HepG2 (cell line): ENCODE data around the gene TDRD10. TPM values are rescaled to one million over a fixed set of nuclear protein-coding genes. Genes with fewer than 3 reads are reported as not detected.
A peak's percentile ranks its signal among the peaks of the same experiment; 100 is the strongest.

ENCODE experiments used
- IRX3 ChIP-seq: sonication (generic); formaldehyde crosslinking; IDR thresholded peaks from 2 replicates; pipeline ENCODE4 v1.8.1; 2023; ENCODE audit warnings: mild to moderate bottlenecking, low read depth, missing genetic modification reagents, borderline replicate concordance
- MXI1 ChIP-seq: IDR thresholded peaks from 3 replicates; pipeline ENCODE4 v1.6.1; 2012; ENCODE audit warnings: low read depth, low read length, inconsistent platforms, borderline replicate concordance
- SMARCC2 ChIP-seq: fragments of 450-650 bp; IDR thresholded peaks from 2 replicates; pipeline ENCODE4 v1.6.1; 2017; ENCODE audit warnings: antibody characterized with exemption, mild to moderate bottlenecking
- TFDP2 ChIP-seq: sonication (generic); formaldehyde crosslinking; IDR thresholded peaks from 2 replicates; pipeline ENCODE4 v1.4.0; 2020; ENCODE audit warnings: missing genetic modification reagents
- THAP9 ChIP-seq: sonication (generic); formaldehyde crosslinking; IDR thresholded peaks from 2 replicates; pipeline ENCODE4; 2020; ENCODE audit warnings: missing genetic modification reagents, mild to moderate bottlenecking, borderline replicate concordance
- ZBTB8A ChIP-seq: sonication (generic); formaldehyde crosslinking; IDR thresholded peaks from 2 replicates; pipeline ENCODE4 v1.4.0; 2020; ENCODE audit warnings: mild to moderate bottlenecking, low read depth, missing genetic modification reagents, borderline replicate concordance
- ZNF619 ChIP-seq: sonication (generic); formaldehyde crosslinking; IDR thresholded peaks from 2 replicates; pipeline ENCODE4 v1.4.0; 2020; ENCODE audit warnings: mild to moderate bottlenecking, missing genetic modification reagents
- polyA plus RNA-seq, 8 experiments: library from polyadenylated mRNA; depleted of rRNA in 3 of 8; stranded (reverse) in 7 of 8; unstranded in 1 of 8; fragments of >200 nt; fragmentation: Illumina TruSeq in 4 of 8; extraction: Trizol in 4 of 8; gene quantifications; 2 replicates each; pipeline versions ENCODE4 v1.2.1 to v1.2.3, GENCODE V29; 2011 to 2016; ENCODE audit warnings: low read depth in 4 of 8, missing spikeins in 1 of 8, mixed read lengths in 1 of 8; ENCODE audit not compliant: insufficient read depth in 1 of 8
- total RNA-seq, 5 experiments: library from RNA; depleted of rRNA; stranded (reverse); fragments of >200 nt; fragmentation: Illumina TruSeq; extraction: Trizol; gene quantifications; 2 replicates each; pipeline ENCODE4 v1.2.3, GENCODE V29; 2016; ENCODE audit warnings: low read depth in 1 of 5
- TF ChIP-seq, protein P1 (sequence below): sonication (generic); formaldehyde crosslinking; IDR thresholded peaks from 2 replicates; pipeline ENCODE4 v1.4.0; 2020; ENCODE audit warnings: missing genetic modification reagents, borderline replicate concordance
- TF ChIP-seq, protein P2 (sequence below): sonication (generic); formaldehyde crosslinking; IDR thresholded peaks from 2 replicates; pipeline ENCODE4 v1.4.0; 2020; ENCODE audit warnings: missing genetic modification reagents, borderline replicate concordance
- TF ChIP-seq, protein P3 (sequence below): IDR thresholded peaks from 2 replicates; pipeline ENCODE4 v1.6.1; 2016; ENCODE audit warnings: missing compliant biosample characterization, missing genetic modification reagents, borderline replicate concordance
- TF ChIP-seq, protein P4 (sequence below): sonication (generic); formaldehyde crosslinking; IDR thresholded peaks from 2 replicates; pipeline ENCODE4 v1.9.0; 2022; ENCODE audit warnings: low read depth, missing genetic modification reagents

TDRD10 gene
- total and polyA plus RNA-seq, 2 of the 13 experiments (the other 11 are each of a cell fraction or from before 2014, with no cell fraction given) = not detected

GRCh38 chr1:154558720-154559465 lies 56.9 kb downstream of the TDRD10 start (continued):
- TF ChIP-seq, protein P1, sequence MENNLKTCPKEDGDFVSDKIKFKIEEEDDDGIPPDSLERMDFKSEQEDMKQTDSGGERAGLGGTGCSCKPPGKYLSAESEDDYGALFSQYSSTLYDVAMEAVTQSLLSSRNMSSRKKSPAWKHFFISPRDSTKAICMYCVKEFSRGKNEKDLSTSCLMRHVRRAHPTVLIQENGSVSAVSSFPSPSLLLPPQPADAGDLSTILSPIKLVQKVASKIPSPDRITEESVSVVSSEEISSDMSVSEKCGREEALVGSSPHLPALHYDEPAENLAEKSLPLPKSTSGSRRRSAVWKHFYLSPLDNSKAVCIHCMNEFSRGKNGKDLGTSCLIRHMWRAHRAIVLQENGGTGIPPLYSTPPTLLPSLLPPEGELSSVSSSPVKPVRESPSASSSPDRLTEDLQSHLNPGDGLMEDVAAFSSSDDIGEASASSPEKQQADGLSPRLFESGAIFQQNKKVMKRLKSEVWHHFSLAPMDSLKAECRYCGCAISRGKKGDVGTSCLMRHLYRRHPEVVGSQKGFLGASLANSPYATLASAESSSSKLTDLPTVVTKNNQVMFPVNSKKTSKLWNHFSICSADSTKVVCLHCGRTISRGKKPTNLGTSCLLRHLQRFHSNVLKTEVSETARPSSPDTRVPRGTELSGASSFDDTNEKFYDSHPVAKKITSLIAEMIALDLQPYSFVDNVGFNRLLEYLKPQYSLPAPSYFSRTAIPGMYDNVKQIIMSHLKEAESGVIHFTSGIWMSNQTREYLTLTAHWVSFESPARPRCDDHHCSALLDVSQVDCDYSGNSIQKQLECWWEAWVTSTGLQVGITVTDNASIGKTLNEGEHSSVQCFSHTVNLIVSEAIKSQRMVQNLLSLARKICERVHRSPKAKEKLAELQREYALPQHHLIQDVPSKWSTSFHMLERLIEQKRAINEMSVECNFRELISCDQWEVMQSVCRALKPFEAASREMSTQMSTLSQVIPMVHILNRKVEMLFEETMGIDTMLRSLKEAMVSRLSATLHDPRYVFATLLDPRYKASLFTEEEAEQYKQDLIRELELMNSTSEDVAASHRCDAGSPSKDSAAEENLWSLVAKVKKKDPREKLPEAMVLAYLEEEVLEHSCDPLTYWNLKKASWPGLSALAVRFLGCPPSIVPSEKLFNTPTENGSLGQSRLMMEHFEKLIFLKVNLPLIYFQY = no peak
- TF ChIP-seq, protein P2, sequence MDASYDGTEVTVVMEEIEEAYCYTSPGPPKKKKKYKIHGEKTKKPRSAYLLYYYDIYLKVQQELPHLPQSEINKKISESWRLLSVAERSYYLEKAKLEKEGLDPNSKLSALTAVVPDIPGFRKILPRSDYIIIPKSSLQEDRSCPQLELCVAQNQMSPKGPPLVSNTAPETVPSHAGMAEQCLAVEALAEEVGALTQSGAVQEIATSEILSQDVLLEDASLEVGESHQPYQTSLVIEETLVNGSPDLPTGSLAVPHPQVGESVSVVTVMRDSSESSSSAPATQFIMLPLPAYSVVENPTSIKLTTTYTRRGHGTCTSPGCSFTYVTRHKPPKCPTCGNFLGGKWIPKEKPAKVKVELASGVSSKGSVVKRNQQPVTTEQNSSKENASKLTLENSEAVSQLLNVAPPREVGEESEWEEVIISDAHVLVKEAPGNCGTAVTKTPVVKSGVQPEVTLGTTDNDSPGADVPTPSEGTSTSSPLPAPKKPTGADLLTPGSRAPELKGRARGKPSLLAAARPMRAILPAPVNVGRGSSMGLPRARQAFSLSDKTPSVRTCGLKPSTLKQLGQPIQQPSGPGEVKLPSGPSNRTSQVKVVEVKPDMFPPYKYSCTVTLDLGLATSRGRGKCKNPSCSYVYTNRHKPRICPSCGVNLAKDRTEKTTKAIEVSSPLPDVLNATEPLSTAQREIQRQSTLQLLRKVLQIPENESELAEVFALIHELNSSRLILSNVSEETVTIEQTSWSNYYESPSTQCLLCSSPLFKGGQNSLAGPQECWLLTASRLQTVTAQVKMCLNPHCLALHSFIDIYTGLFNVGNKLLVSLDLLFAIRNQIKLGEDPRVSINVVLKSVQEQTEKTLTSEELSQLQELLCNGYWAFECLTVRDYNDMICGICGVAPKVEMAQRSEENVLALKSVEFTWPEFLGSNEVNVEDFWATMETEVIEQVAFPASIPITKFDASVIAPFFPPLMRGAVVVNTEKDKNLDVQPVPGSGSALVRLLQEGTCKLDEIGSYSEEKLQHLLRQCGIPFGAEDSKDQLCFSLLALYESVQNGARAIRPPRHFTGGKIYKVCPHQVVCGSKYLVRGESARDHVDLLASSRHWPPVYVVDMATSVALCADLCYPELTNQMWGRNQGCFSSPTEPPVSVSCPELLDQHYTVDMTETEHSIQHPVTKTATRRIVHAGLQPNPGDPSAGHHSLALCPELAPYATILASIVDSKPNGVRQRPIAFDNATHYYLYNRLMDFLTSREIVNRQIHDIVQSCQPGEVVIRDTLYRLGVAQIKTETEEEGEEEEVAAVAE (CRISPR knock-in tag) = peak; percentile 83; the same call in 1 of the 2 replicates
- TF ChIP-seq IRX3 (CRISPR knock-in tag) (peak; percentile 98), ZNF619 (peak; percentile 99), THAP9 (CRISPR knock-in tag) (peak; percentile 97), SMARCC2 (no peak), TFDP2 (peak; percentile 97), ZBTB8A (CRISPR knock-in tag) (peak; percentile 51; the same call in 1 of the 2 replicates), MXI1 (peak; percentile 92; the same call in 1 of the 3 replicates)
- TF ChIP-seq, protein P3, sequence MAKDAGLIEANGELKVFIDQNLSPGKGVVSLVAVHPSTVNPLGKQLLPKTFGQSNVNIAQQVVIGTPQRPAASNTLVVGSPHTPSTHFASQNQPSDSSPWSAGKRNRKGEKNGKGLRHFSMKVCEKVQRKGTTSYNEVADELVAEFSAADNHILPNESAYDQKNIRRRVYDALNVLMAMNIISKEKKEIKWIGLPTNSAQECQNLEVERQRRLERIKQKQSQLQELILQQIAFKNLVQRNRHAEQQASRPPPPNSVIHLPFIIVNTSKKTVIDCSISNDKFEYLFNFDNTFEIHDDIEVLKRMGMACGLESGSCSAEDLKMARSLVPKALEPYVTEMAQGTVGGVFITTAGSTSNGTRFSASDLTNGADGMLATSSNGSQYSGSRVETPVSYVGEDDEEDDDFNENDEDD (CRISPR knock-in tag) = peak; percentile 99
- TF ChIP-seq, protein P4, sequence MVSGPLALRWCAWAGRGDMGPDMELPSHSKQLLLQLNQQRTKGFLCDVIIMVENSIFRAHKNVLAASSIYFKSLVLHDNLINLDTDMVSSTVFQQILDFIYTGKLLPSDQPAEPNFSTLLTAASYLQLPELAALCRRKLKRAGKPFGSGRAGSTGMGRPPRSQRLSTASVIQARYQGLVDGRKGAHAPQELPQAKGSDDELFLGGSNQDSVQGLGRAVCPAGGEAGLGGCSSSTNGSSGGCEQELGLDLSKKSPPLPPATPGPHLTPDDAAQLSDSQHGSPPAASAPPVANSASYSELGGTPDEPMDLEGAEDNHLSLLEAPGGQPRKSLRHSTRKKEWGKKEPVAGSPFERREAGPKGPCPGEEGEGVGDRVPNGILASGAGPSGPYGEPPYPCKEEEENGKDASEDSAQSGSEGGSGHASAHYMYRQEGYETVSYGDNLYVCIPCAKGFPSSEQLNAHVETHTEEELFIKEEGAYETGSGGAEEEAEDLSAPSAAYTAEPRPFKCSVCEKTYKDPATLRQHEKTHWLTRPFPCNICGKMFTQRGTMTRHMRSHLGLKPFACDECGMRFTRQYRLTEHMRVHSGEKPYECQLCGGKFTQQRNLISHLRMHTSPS (CRISPR knock-in tag) = peak; percentile 74
